Thyroid gland (tissue), 4 donors: Measurements from ENCODE around the gene ARFGAP2. TPM values are rescaled to one million over a fixed set of nuclear protein-coding genes. Genes with fewer than 3 reads are reported as not detected.
A peak's percentile ranks its signal among the peaks of the same experiment; 100 is the strongest.

ENCODE experiments used
- DNase-seq, 2 donors: peaks; one replicate each; pipeline ENCODE4 v3.0.0-alpha.2; 2019
- H3K27ac ChIP-seq, 3 donors: fragments of 200-600 bp; sonication (generic); 1 replicate in 2 of 3; 2 replicates in 1 of 3; pipeline ENCODE4 v1.5.1; 2016 to 2019; ENCODE audit warnings: mild to moderate bottlenecking in 1 of 3, moderate library complexity in 1 of 3
- H3K27me3 ChIP-seq: fragments of 200-600 bp; sonication (generic); one replicate; pipeline ENCODE4 v1.5.1; 2019
- H3K36me3 ChIP-seq, 2 donors: fragments of 200-600 bp; sonication (generic); one replicate each; pipeline ENCODE4 v1.5.1; 2016 to 2019
- H3K4me1 ChIP-seq, 2 donors: fragments of 200-600 bp; sonication (generic); one replicate each; pipeline ENCODE4 v1.5.1; 2017 to 2019
- H3K4me3 ChIP-seq, 3 donors: fragments of 200-600 bp; sonication (generic); replicated peaks in 1 of 3; 1 replicate in 2 of 3; 2 replicates in 1 of 3; pipeline ENCODE4 v1.5.1; 2016; ENCODE audit warnings: mild to moderate bottlenecking in 1 of 3
- H3K9me3 ChIP-seq: fragments of 200-600 bp; sonication (generic); one replicate; pipeline ENCODE4 v1.5.1; 2017
- POLR2A ChIP-seq, 2 donors: fragments of 450-650 bp; IDR thresholded peaks; one replicate each; pipeline ENCODE4 v1.6.1; 2017; ENCODE audit warnings: antibody characterized with exemption in 2 of 2, mild to moderate bottlenecking in 2 of 2, moderate library complexity in 1 of 2
- WGBS, 2 donors: methylation state at CpG; one replicate each; pipeline ENCODE4 v1.1.5; 2017; 5-methylcytosine and 5-hydroxymethylcytosine counted together
- intact Hi-C: fragments of 100-400 bp; cut with DNase I; formaldehyde crosslinking; loops from one replicate; pipeline ENCODE4 v1.15.1; 2023
- total RNA-seq, 4 donors: library from RNA; depleted of rRNA; stranded (reverse); fragments of >200 nt; gene quantifications; one replicate each; pipeline ENCODE4 v1.2.3, GENCODE V29; 2016
- TF ChIP-seq, protein P1 (sequence below), 6 experiments: fragments of 200-600 bp in 3 of 6; fragments of 450-650 bp in 3 of 6; sonication (generic) in 3 of 6; IDR thresholded peaks; one replicate each; pipeline ENCODE4 v1.5.1; 2016 to 2019; ENCODE audit warnings: antibody characterized with exemption in 6 of 6, mild to moderate bottlenecking in 2 of 6, inconsistent platforms in 1 of 6, moderate library complexity in 1 of 6

Gene ARFGAP2
- total RNA-seq, 4 donors from 2014 or later: 145 to 194 (median 160) TPM

- no peak overlapping the region for H3K4me3 ChIP-seq
- H3K4me1 ChIP-seq: no peaks in the 10 kb centered on the region
- no peaks in the 10 kb centered on the region for H3K27me3 ChIP-seq
- no peak for DNase-seq
- TF ChIP-seq POLR2A (IDR thresholded peaks at IDR 0.05): no peak
- TF ChIP-seq, protein P1, sequence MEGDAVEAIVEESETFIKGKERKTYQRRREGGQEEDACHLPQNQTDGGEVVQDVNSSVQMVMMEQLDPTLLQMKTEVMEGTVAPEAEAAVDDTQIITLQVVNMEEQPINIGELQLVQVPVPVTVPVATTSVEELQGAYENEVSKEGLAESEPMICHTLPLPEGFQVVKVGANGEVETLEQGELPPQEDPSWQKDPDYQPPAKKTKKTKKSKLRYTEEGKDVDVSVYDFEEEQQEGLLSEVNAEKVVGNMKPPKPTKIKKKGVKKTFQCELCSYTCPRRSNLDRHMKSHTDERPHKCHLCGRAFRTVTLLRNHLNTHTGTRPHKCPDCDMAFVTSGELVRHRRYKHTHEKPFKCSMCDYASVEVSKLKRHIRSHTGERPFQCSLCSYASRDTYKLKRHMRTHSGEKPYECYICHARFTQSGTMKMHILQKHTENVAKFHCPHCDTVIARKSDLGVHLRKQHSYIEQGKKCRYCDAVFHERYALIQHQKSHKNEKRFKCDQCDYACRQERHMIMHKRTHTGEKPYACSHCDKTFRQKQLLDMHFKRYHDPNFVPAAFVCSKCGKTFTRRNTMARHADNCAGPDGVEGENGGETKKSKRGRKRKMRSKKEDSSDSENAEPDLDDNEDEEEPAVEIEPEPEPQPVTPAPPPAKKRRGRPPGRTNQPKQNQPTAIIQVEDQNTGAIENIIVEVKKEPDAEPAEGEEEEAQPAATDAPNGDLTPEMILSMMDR (IDR thresholded peaks at IDR 0.05): no peak
- 90 to 99% methylated on average over 6 of the region's 6 CpGs for WGBS, 2 donors
- H3K36me3 ChIP-seq: no peaks in the 10 kb centered on the region
- intact Hi-C loops: no loop called here
- H3K27ac ChIP-seq: no peak overlapping the region
- no peaks in the 10 kb centered on the region for H3K9me3 ChIP-seq
Measured at GRCh38 chr11:47156333-47156732, 20.3 kb downstream of the ARFGAP2 start.

- intact Hi-C loops: loop anchor here (2.0 kb wide), 1 partner anchor 267 kb away; no protein-coding TSS in a partner anchor
- Histone ChIP-seq H3K27ac (no peak overlapping the region), H3K36me3 (no peaks in the 10 kb centered on the region), H3K27me3 (no peaks in the 10 kb centered on the region), H3K4me1 (no peaks in the 10 kb centered on the region), H3K4me3 (no peak overlapping the region), H3K9me3 (no peaks in the 10 kb centered on the region)
- DNase-seq: no peak
- no peak for TF ChIP-seq POLR2A (IDR thresholded peaks at IDR 0.05)
- TF ChIP-seq, protein P1 (IDR thresholded peaks at IDR 0.05): no peak
- WGBS, 2 donors: 81 to 86% methylated on average over 4 of the region's 4 CpGs
Measured at GRCh38 chr11:47155879-47156278, 20.8 kb downstream of the ARFGAP2 start.

DNA sequence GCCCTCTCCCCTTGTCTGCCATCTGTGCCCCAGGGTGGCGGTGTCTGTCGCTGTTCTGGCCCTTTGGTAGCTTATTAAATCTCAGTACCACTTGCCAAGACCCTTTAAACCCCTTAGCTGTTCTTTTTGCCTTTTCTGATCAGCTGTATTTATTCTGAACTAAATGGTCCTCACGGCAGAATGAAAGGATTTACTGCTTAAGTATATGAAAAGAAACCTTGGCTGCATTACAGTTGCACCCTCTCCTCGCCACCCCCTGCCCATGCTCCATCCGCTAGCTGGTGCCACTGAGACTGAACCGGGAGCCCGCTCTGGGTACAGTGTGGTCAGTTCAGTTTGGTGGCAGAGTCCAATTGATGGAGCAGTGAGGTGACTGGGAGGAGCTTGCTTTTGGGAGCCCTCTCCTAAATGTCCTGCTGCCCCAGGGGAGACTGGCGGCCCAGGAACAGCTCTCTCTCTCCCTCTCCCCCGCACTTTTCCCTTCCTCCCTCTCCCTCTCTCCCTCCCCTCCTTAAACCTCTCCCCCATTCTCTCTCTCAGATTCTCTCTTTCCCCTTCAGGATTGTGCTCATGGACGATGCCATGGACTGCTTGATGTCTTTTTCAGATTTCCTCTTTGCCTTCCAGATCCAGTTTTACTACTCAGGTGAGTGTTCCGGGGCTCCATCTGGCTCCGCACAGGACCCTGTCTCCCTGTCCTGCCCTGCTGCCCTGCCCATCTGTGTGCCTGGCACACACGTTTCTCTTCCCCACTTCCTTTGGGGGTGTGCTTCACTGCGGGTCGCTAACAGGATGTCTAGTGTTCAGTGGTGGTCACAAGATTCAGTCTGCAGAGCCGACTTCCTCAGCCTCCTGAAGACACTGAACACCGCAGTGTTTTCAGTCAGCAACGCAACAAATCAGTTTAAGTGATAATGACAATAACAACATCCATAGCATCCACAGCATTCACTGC is 21.8 kb downstream of the ARFGAP2 start:
- H3K27ac ChIP-seq: no peak overlapping the region
- no peaks in the 10 kb centered on the region for H3K36me3 ChIP-seq
- no peak for TF ChIP-seq POLR2A (IDR thresholded peaks at IDR 0.05)
- TF ChIP-seq, protein P1 (IDR thresholded peaks at IDR 0.05): no peak
- no peaks in the 10 kb centered on the region for H3K9me3 ChIP-seq
- DNase-seq: no peak
- WGBS, 2 donors: 71 to 76% methylated on average over 18 of the region's 18 CpGs
- no peaks in the 10 kb centered on the region for H3K27me3 ChIP-seq
- intact Hi-C loops: loop anchor here (2.0 kb wide), 1 partner anchor 266 kb away; no protein-coding TSS in a partner anchor
- H3K4me3 ChIP-seq: no peak overlapping the region
- H3K4me1 ChIP-seq: no peaks in the 10 kb centered on the region

DNA sequence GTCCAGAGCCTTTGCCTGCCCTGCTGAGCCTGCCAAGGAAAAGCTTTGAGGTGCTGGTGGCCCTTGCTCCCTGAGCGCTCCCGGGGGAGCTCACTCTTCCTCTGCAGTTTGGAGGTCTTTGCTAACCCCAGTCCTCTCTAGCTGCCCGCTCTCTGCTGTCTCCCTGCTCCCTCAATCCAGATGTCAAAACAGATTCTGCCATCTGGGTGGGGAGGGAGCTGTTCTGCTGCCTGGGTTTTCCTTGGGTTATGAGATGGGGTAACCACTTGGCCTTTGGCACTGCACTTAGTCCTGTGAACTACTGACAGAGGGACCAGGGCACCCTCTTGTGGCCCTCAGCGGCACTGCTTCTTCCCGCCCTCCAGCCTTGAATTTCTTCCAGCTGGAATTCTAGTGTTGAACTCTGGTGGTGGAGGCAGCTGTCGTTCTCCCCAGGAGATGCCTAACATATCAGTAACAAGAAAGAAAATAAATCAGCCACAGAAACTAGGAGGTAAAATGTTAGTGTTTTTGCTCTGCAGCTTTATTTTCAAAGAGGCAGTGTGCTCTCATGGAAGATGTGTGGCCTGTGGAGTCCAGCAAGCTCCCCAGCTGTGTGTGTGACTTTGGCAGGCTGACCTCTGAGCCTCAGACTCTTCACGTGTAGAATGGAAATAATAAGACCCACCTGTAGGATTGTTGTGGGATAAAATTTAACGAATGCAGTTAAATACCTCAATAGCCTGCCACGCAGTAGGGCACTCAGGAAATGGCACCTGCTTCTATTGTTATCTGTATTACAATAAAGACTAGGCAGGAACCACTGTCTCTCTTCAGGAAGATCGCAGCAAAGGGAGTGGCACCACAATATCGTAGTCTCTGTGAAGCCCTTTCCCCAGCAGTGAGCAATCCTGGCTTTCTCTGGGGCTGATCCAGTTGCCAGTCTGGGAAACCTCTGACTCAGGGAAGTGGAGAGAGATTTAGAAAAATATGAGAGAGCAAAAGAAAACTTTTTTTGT is 23.4 kb downstream of the ARFGAP2 start:
- peaks cover 0 to 6% of the 10 kb centered on the region in 2 donors for H3K4me1 ChIP-seq
- 40 to 53% methylated on average over 9 to 11 of the region's 11 CpGs for WGBS, 2 donors
- H3K27me3 ChIP-seq: no peaks in the 10 kb centered on the region
- DNase-seq: peak; percentile 74 to 75
- H3K36me3 ChIP-seq: no peaks in the 10 kb centered on the region
- no peaks in the 10 kb centered on the region for H3K9me3 ChIP-seq
- H3K4me3 ChIP-seq: no peak overlapping the region
- TF ChIP-seq, protein P1 (IDR thresholded peaks at IDR 0.05): peak; percentile 85 to 97 (median 94)
- no peak for TF ChIP-seq POLR2A (IDR thresholded peaks at IDR 0.05)
- intact Hi-C loops: no loop called here
- H3K27ac ChIP-seq: no peak overlapping the region
